Loucy (cell line): ENCODE data around the gene EPHB1.

Experiments used
- EZH2phosphoT487 ChIP-seq: fragments of 200-600 bp; IDR thresholded peaks from 2 replicates; pipeline ENCODE4 v1.6.1; 2018; ENCODE audit warnings: antibody characterized with exemption, mild to moderate bottlenecking, moderate library complexity, borderline replicate concordance
- TF ChIP-seq, protein P1 (sequence below): fragments of 200-600 bp; sonication (generic); conservative IDR thresholded peaks from 2 replicates; pipeline ENCODE4 v1.5.1; 2014; ENCODE audit warnings: mild to moderate bottlenecking, antibody characterized with exemption, low read length

DNA sequence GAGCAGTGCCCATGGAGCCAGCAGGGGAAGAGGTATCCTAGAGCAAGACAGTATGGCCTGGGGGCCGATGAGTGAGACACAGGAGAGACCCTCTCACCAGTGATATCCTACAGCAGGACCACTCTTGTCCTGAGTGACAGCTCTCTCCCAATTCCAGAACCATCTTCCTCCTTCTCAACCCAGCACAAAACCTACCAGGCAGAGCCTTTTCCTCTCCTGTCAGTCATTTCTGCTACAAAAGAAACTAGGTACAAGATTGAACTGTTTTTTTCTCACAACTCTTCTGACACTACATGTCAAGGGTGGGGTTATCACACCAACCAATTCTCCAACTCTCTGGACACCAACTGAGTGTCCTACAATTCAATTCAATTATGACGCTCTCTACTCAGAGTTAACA is 506.6 kb downstream of the EPHB1 start:
- TF ChIP-seq, protein P1, sequence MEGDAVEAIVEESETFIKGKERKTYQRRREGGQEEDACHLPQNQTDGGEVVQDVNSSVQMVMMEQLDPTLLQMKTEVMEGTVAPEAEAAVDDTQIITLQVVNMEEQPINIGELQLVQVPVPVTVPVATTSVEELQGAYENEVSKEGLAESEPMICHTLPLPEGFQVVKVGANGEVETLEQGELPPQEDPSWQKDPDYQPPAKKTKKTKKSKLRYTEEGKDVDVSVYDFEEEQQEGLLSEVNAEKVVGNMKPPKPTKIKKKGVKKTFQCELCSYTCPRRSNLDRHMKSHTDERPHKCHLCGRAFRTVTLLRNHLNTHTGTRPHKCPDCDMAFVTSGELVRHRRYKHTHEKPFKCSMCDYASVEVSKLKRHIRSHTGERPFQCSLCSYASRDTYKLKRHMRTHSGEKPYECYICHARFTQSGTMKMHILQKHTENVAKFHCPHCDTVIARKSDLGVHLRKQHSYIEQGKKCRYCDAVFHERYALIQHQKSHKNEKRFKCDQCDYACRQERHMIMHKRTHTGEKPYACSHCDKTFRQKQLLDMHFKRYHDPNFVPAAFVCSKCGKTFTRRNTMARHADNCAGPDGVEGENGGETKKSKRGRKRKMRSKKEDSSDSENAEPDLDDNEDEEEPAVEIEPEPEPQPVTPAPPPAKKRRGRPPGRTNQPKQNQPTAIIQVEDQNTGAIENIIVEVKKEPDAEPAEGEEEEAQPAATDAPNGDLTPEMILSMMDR, result no peak
- TF ChIP-seq EZH2phosphoT487, result no peak
